Lower lobe of right lung (tissue), 2 donors: ENCODE results near the gene STAT3. TPM values are rescaled to one million over a fixed set of nuclear protein-coding genes. Genes with fewer than 3 reads are reported as not detected.
A peak's percentile ranks its signal among the peaks of the same experiment; 100 is the strongest.

Experiments
- ATAC-seq, 2 donors: fragments of 200-7000 bp; cut with Tn5 transposase; one replicate each; pipeline ENCODE4 v1.9.1; 2020 to 2022; ENCODE audit warnings: mild to moderate bottlenecking in 2 of 2, moderate library complexity in 2 of 2
- DNase-seq: peaks from one replicate; pipeline ENCODE4 v3.0.0-alpha.2; 2020
- H3K27ac ChIP-seq: fragments of 200-600 bp; one replicate; pipeline ENCODE4 v1.8.0; 2022
- H3K27me3 ChIP-seq: fragments of 200-600 bp; one replicate; pipeline ENCODE4 v1.8.0; 2022; ENCODE audit warnings: low read depth
- H3K36me3 ChIP-seq: fragments of 200-600 bp; one replicate; pipeline ENCODE4 v1.8.0; 2022; ENCODE audit warnings: mild to moderate bottlenecking
- H3K4me1 ChIP-seq: fragments of 200-600 bp; one replicate; pipeline ENCODE4 v1.8.0; 2022
- H3K4me3 ChIP-seq: fragments of 200-600 bp; one replicate; pipeline ENCODE4 v1.8.0; 2022; ENCODE audit warnings: mild to moderate bottlenecking
- H3K9me3 ChIP-seq: fragments of 200-600 bp; one replicate; pipeline ENCODE4 v1.8.0; 2022
- CTCF ChIP-seq: fragments of 200-600 bp; IDR thresholded peaks from one replicate; pipeline ENCODE4 v1.8.0; 2022; ENCODE audit warnings: antibody characterized with exemption, mild to moderate bottlenecking
- intact Hi-C: fragments of 100-400 bp; cut with DNase I; formaldehyde crosslinking; loops from one replicate; pipeline ENCODE4 v1.11.0; 2022
- total RNA-seq: library from RNA; stranded (reverse); fragmentation: NEBNext Ultra II Directional; extraction: Animal tissue kit (Norgen Biotek cat#: 25700); gene quantifications from one replicate; pipeline ENCODE4 v1.2.1, GENCODE V29; 2021
- donor health status: DM: no; HTN: yes; CAD: no; lungs with severe emphysema.

The STAT3 gene
- total RNA-seq, 1 donor from 2014 or later = 278 TPM

- Histone ChIP-seq H3K9me3 (no peaks in the 10 kb centered on the region), H3K4me3 (no peak overlapping the region), H3K4me1 (peaks cover 42% of the 10 kb centered on the region), H3K27me3 (peaks cover 19% of the 10 kb centered on the region), H3K36me3 (no peaks in the 10 kb centered on the region), H3K27ac (no peak overlapping the region)
- intact Hi-C loops = no loop called here
- DNase-seq = no peak
- TF ChIP-seq CTCF = no peak
- no peak for ATAC-seq
Measured at GRCh38 chr17:42424991-42425610, 36.9 kb upstream of the STAT3 start.

GRCh38 chr17:42423766-42424165 is 35.5 kb upstream of the STAT3 start:
- intact Hi-C loops = no loop called here
- H3K4me1 ChIP-seq = peaks cover 46% of the 10 kb centered on the region
- peak overlapping the region; percentile 94 for H3K4me3 ChIP-seq
- TF ChIP-seq CTCF = no peak
- DNase-seq = no peak
- H3K27me3 ChIP-seq = peaks cover 19% of the 10 kb centered on the region
- no peaks in the 10 kb centered on the region for H3K9me3 ChIP-seq
- H3K27ac ChIP-seq = peak overlapping the region; percentile 94
- H3K36me3 ChIP-seq = no peaks in the 10 kb centered on the region
- no peak for ATAC-seq

GRCh38 chr17:42422958-42423712 is 34.9 kb upstream of the STAT3 start, which contains the start of gene CAVIN1:
CAVIN1 (minus strand) TSS chr17:42423256; CDS start chr17:42423097, 159 bp downstream.
- Histone ChIP-seq H3K9me3 (no peaks in the 10 kb centered on the region), H3K36me3 (no peaks in the 10 kb centered on the region), H3K4me1 (peaks cover 46% of the 10 kb centered on the region)

GRCh38 chr17:42422412-42422957 is 34.2 kb upstream of the STAT3 start:
- H3K9me3 ChIP-seq = no peaks in the 10 kb centered on the region
- no peaks in the 10 kb centered on the region for H3K36me3 ChIP-seq
- no peak for TF ChIP-seq CTCF
- peaks cover 49% of the 10 kb centered on the region for H3K4me1 ChIP-seq
- DNase-seq (peak; percentile 68), ATAC-seq (peak; percentile 49 to 61)
- peak overlapping the region; percentile 94 for H3K27ac ChIP-seq
- peak overlapping the region; percentile 94 for H3K4me3 ChIP-seq
- peaks cover 19% of the 10 kb centered on the region for H3K27me3 ChIP-seq
- intact Hi-C loops = no loop called here

More at GRCh38 chr17:42422958-42423712, 34.9 kb upstream of the STAT3 start, which contains the start of gene CAVIN1:
- peaks cover 19% of the 10 kb centered on the region for H3K27me3 ChIP-seq
- peak within 1 kb of the TSS; percentile 94 for H3K4me3 ChIP-seq
- DNase-seq (peak; percentile 95), ATAC-seq (peak; percentile 92 to 96)
- no peak for TF ChIP-seq CTCF
- intact Hi-C loops = no loop called here
- H3K27ac ChIP-seq = peak within 1 kb of the TSS; percentile 94

GRCh38 chr17:42421507-42422338 is 33.5 kb upstream of the STAT3 start:
- Histone ChIP-seq H3K9me3 (no peaks in the 10 kb centered on the region), H3K4me1 (peaks cover 57% of the 10 kb centered on the region), H3K4me3 (peak overlapping the region; percentile 94), H3K36me3 (no peaks in the 10 kb centered on the region), H3K27me3 (peaks cover 19% of the 10 kb centered on the region), H3K27ac (peak overlapping the region; percentile 94)
- no peak for TF ChIP-seq CTCF
- peak; percentile 54 to 62 for ATAC-seq
- intact Hi-C loops = no loop called here
- peak; percentile 61 for DNase-seq
